ENCODE measurements around the gene ATG2A. TPM values are rescaled to one million over a fixed set of nuclear protein-coding genes. Genes with fewer than 3 reads are reported as not detected.

Gene ATG2A
- total RNA-seq, 1 experiment from 2014 or later: 28.6 TPM

- Histone ChIP-seq H3K4me1 (ENCODE audit: insufficient read depth, low read length, poor library complexity, severe bottlenecking) (peaks cover 8% of the 10 kb centered on the region), H3K27me3 (replicated peaks; ENCODE audit: insufficient read depth, low read depth, low read length, poor library complexity) (no peaks in the 10 kb centered on the region), H3K27ac (ENCODE audit: low read depth, low read length, poor library complexity, severe bottlenecking) (no peak overlapping the region), H3K36me3 (ENCODE audit: insufficient read depth, low read length, poor library complexity, severe bottlenecking) (no peaks in the 10 kb centered on the region), H3K9me3 (ENCODE audit: low read depth, low read length, poor library complexity, severe bottlenecking) (no peaks in the 10 kb centered on the region), H3K4me3 (ENCODE audit: low read depth, low read length, poor library complexity, severe bottlenecking) (no peak overlapping the region)
- DNase-seq (ENCODE audit: low spot score): no peak
- no peak for TF ChIP-seq EZH2 (IDR thresholded peaks at IDR 0.05; ENCODE audit: borderline replicate concordance, low read depth, low read length, poor library complexity, severe bottlenecking)
- TF ChIP-seq, protein P1, sequence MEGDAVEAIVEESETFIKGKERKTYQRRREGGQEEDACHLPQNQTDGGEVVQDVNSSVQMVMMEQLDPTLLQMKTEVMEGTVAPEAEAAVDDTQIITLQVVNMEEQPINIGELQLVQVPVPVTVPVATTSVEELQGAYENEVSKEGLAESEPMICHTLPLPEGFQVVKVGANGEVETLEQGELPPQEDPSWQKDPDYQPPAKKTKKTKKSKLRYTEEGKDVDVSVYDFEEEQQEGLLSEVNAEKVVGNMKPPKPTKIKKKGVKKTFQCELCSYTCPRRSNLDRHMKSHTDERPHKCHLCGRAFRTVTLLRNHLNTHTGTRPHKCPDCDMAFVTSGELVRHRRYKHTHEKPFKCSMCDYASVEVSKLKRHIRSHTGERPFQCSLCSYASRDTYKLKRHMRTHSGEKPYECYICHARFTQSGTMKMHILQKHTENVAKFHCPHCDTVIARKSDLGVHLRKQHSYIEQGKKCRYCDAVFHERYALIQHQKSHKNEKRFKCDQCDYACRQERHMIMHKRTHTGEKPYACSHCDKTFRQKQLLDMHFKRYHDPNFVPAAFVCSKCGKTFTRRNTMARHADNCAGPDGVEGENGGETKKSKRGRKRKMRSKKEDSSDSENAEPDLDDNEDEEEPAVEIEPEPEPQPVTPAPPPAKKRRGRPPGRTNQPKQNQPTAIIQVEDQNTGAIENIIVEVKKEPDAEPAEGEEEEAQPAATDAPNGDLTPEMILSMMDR (conservative IDR thresholded peaks at IDR 0.05; ENCODE audit: low read depth, low read length): no peak
- BruUV-seq (replicated peaks): no TSS peak
- intact Hi-C loops (cut with micrococcal nuclease; ENCODE audit: unreplicated experiment): no loop called here
- ChIA-PET CTCF (no interaction called here), POLR2A (ENCODE audit: low non-redundant PET) (interaction anchor here (0.6 kb wide), 1 partner anchor 105 kb away, joined by 3 read pairs; no protein-coding TSS in a partner anchor)
Observed at GRCh38 chr11:64923151-64923661, 6.2 kb upstream of the ATG2A start.

- POLR2A ChIA-PET (ENCODE audit: low non-redundant PET): no interaction called here
Observed at GRCh38 chr11:64921384-64921783, 4.4 kb upstream of the ATG2A start.

GRCh38 chr11:64920124-64920523 is 3.1 kb upstream of the ATG2A start:
- no peak overlapping the region for H3K4me3 ChIP-seq (ENCODE audit: low read depth, low read length, poor library complexity, severe bottlenecking)
- no peak for DNase-seq (ENCODE audit: low spot score)
- intact Hi-C loops (cut with micrococcal nuclease; ENCODE audit: unreplicated experiment): no loop called here
- ChIA-PET CTCF (interaction anchor here (0.7 kb wide), 1 partner anchor 32 kb away, joined by 5 read pairs; no protein-coding TSS in a partner anchor), POLR2A (ENCODE audit: low non-redundant PET) (no interaction called here)
- H3K9me3 ChIP-seq (ENCODE audit: low read depth, low read length, poor library complexity, severe bottlenecking): no peaks in the 10 kb centered on the region
- H3K27me3 ChIP-seq (replicated peaks; ENCODE audit: insufficient read depth, low read depth, low read length, poor library complexity): no peaks in the 10 kb centered on the region
- BruUV-seq (replicated peaks): no TSS peak
- H3K27ac ChIP-seq (ENCODE audit: low read depth, low read length, poor library complexity, severe bottlenecking): no peak overlapping the region
- H3K4me1 ChIP-seq (ENCODE audit: insufficient read depth, low read length, poor library complexity, severe bottlenecking): peaks cover 10% of the 10 kb centered on the region
- TF ChIP-seq EZH2 (IDR thresholded peaks at IDR 0.05; ENCODE audit: borderline replicate concordance, low read depth, low read length, poor library complexity, severe bottlenecking): no peak
- TF ChIP-seq, protein P1 (conservative IDR thresholded peaks at IDR 0.05; ENCODE audit: low read depth, low read length): no peak
- H3K36me3 ChIP-seq (ENCODE audit: insufficient read depth, low read length, poor library complexity, severe bottlenecking): no peaks in the 10 kb centered on the region

More at GRCh38 chr11:64921384-64921783, 4.4 kb upstream of the ATG2A start:
- no TSS peak for BruUV-seq (replicated peaks)
- Histone ChIP-seq H3K4me3 (ENCODE audit: low read depth, low read length, poor library complexity, severe bottlenecking) (no peak overlapping the region), H3K27me3 (replicated peaks; ENCODE audit: insufficient read depth, low read depth, low read length, poor library complexity) (no peaks in the 10 kb centered on the region), H3K4me1 (ENCODE audit: insufficient read depth, low read length, poor library complexity, severe bottlenecking) (peaks cover 8% of the 10 kb centered on the region), H3K36me3 (ENCODE audit: insufficient read depth, low read length, poor library complexity, severe bottlenecking) (no peaks in the 10 kb centered on the region), H3K9me3 (ENCODE audit: low read depth, low read length, poor library complexity, severe bottlenecking) (no peaks in the 10 kb centered on the region), H3K27ac (ENCODE audit: low read depth, low read length, poor library complexity, severe bottlenecking) (no peak overlapping the region)
- no peak for TF ChIP-seq EZH2 (IDR thresholded peaks at IDR 0.05; ENCODE audit: borderline replicate concordance, low read depth, low read length, poor library complexity, severe bottlenecking)
- TF ChIP-seq, protein P1 (conservative IDR thresholded peaks at IDR 0.05; ENCODE audit: low read depth, low read length): no peak
- CTCF ChIA-PET: no interaction called here
- intact Hi-C loops (cut with micrococcal nuclease; ENCODE audit: unreplicated experiment): no loop called here
- no peak for DNase-seq (ENCODE audit: low spot score)

All from A673 (cell line).